ENCODE results near the gene TEAD2.

GRCh38 chr19:49357186-49357585, 5.0 kb downstream of the TEAD2 start:
- TF ChIP-seq, protein P1, sequence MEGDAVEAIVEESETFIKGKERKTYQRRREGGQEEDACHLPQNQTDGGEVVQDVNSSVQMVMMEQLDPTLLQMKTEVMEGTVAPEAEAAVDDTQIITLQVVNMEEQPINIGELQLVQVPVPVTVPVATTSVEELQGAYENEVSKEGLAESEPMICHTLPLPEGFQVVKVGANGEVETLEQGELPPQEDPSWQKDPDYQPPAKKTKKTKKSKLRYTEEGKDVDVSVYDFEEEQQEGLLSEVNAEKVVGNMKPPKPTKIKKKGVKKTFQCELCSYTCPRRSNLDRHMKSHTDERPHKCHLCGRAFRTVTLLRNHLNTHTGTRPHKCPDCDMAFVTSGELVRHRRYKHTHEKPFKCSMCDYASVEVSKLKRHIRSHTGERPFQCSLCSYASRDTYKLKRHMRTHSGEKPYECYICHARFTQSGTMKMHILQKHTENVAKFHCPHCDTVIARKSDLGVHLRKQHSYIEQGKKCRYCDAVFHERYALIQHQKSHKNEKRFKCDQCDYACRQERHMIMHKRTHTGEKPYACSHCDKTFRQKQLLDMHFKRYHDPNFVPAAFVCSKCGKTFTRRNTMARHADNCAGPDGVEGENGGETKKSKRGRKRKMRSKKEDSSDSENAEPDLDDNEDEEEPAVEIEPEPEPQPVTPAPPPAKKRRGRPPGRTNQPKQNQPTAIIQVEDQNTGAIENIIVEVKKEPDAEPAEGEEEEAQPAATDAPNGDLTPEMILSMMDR (IDR thresholded peaks at IDR 0.05 in 2 of 3, conservative IDR thresholded peaks at IDR 0.05 in 1 of 3; ENCODE audit: insufficient read depth in 2 of 3, low read depth in 1 of 3, low read length in 3 of 3), result no peak
- TF ChIP-seq SP1 (CRISPR knock-in tag; IDR thresholded peaks at IDR 0.05) (no peak), POLR2A (conservative IDR thresholded peaks at IDR 0.05) (no peak)

All from K562 (cell line).